SK-N-SH treated with all-trans-retinoic acid at 6 μM for 48 hours (cell line): Measurements from ENCODE around the gene ARPC1B.
A peak's percentile ranks its signal among the peaks of the same experiment; 100 is the strongest.
"Not testable (repeated sequence)": the region's sequence is repeated elsewhere in the genome, so short reads cannot be mapped to it uniquely, and the experiment has no call there.

Experiments used
- ATAC-seq: fragments of 200-7000 bp; cut with Tn5 transposase; 3 replicates; pipeline ENCODE4 v1.9.1; 2020; ENCODE audit warnings: mild to moderate bottlenecking, moderate library complexity
- BACH2 ChIP-seq: fragments of 250-450 bp; sonication (Bioruptor Pico); IDR thresholded peaks from 2 replicates; pipeline ENCODE4 v1.9.0; 2021; ENCODE audit warnings: mild to moderate bottlenecking, borderline replicate concordance
- CREB5 ChIP-seq: fragments of 250-450 bp; sonication (Bioruptor Pico); IDR thresholded peaks from 2 replicates; pipeline ENCODE4 v1.5.1; 2020; ENCODE audit warnings: low read depth, mild to moderate bottlenecking, moderate library complexity
- CSDC2 ChIP-seq: fragments of 250-450 bp; sonication (Bioruptor Pico); IDR thresholded peaks from 2 replicates; pipeline ENCODE4 v1.5.0; 2020; ENCODE audit warnings: mild to moderate bottlenecking, moderate library complexity
- CSRNP3 ChIP-seq: fragments of 250-450 bp; sonication (Bioruptor Pico); IDR thresholded peaks from 2 replicates; pipeline ENCODE4 v1.5.1; 2021; ENCODE audit warnings: mild to moderate bottlenecking, moderate library complexity
- ESRRG ChIP-seq: fragments of 250-450 bp; sonication (Bioruptor Pico); IDR thresholded peaks from 2 replicates; pipeline ENCODE4 v1.6.1; 2021; ENCODE audit warnings: mild to moderate bottlenecking
- GLIS3 ChIP-seq: fragments of 250-450 bp; sonication (Bioruptor Pico); IDR thresholded peaks from 2 replicates; pipeline ENCODE4 v1.5.0; 2020; ENCODE audit warnings: mild to moderate bottlenecking, moderate library complexity
- OSR1 ChIP-seq: fragments of 250-450 bp; sonication (Bioruptor Pico); IDR thresholded peaks from 2 replicates; pipeline ENCODE4 v1.8.0; 2022; ENCODE audit warnings: moderate library complexity, mild to moderate bottlenecking, inconsistent platforms
- POU6F1 ChIP-seq: fragments of 250-450 bp; sonication (Bioruptor Pico); IDR thresholded peaks from 2 replicates; pipeline ENCODE4 v1.8.0; 2021; ENCODE audit warnings: low read depth, mild to moderate bottlenecking, moderate library complexity, borderline replicate concordance
- PPARA ChIP-seq: fragments of 250-450 bp; sonication (Bioruptor Pico); IDR thresholded peaks from 2 replicates; pipeline ENCODE4 v1.5.0; 2020; ENCODE audit warnings: mild to moderate bottlenecking, borderline replicate concordance
- SNAI2 ChIP-seq: fragments of 250-450 bp; sonication (Bioruptor Pico); IDR thresholded peaks from 2 replicates; pipeline ENCODE4 v1.5.0; 2020; ENCODE audit warnings: mild to moderate bottlenecking, moderate library complexity
- TCF4 ChIP-seq: fragments of 250-450 bp; sonication (Bioruptor Pico); IDR thresholded peaks from 2 replicates; pipeline ENCODE4 v1.8.0; 2021; ENCODE audit warnings: mild to moderate bottlenecking, moderate library complexity, borderline replicate concordance
- TSHZ2 ChIP-seq: fragments of 250-450 bp; sonication (Bioruptor Pico); IDR thresholded peaks from 2 replicates; pipeline ENCODE4 v1.5.0; 2020; ENCODE audit warnings: mild to moderate bottlenecking, moderate library complexity
- ZFP3 ChIP-seq: fragments of 250-450 bp; sonication (Bioruptor Pico); IDR thresholded peaks from 2 replicates; pipeline ENCODE4 v1.5.0; 2020; ENCODE audit warnings: mild to moderate bottlenecking, moderate library complexity
- ZFP30 ChIP-seq: fragments of 450-650 bp; formaldehyde crosslinking; IDR thresholded peaks from 2 replicates; pipeline ENCODE4 v1.5.0; 2022; ENCODE audit warnings: mild to moderate bottlenecking, moderate library complexity
- ZNF70 ChIP-seq: fragments of 450-650 bp; formaldehyde crosslinking; IDR thresholded peaks from 2 replicates; pipeline ENCODE4 v1.5.0; 2020; ENCODE audit warnings: mild to moderate bottlenecking, moderate library complexity
- ZNF8 ChIP-seq: fragments of 450-650 bp; formaldehyde crosslinking; IDR thresholded peaks from 2 replicates; pipeline ENCODE4 v1.5.0; 2020; ENCODE audit warnings: mild to moderate bottlenecking, moderate library complexity

The ARPC1B gene

GRCh38 chr7:99429756-99430155 lies 55.2 kb downstream of the ARPC1B start:
- TF ChIP-seq ZNF70 (CRISPR knock-in tag) (no peak), ZFP30 (CRISPR knock-in tag) (no peak), ZFP3 (CRISPR knock-in tag) (no peak), GLIS3 (no peak), TCF4 (CRISPR knock-in tag) (no peak), POU6F1 (CRISPR knock-in tag) (no peak), TSHZ2 (CRISPR knock-in tag) (no peak), PPARA (no peak), ESRRG (CRISPR knock-in tag) (no peak), SNAI2 (CRISPR knock-in tag) (no peak)
- no peak; the same call in 2 of the 3 replicates for ATAC-seq

GRCh38 chr7:99431756-99432540 lies 57.4 kb downstream of the ARPC1B start:
- ATAC-seq = not testable (repeated sequence)

GRCh38 chr7:99433158-99433557 lies 58.6 kb downstream of the ARPC1B start:
- no peak for TF ChIP-seq BACH2
- TF ChIP-seq CREB5 (CRISPR knock-in tag) = no peak
- TF ChIP-seq ZNF8 = no peak
- TF ChIP-seq TSHZ2 (CRISPR knock-in tag) = no peak
- TF ChIP-seq OSR1 (CRISPR knock-in tag) = no peak
- TF ChIP-seq, all 23 proteins: peak for 0
- ATAC-seq = no peak

- ATAC-seq = peak; percentile 41
Observed at GRCh38 chr7:99437946-99438572, 63.5 kb downstream of the ARPC1B start.

More at GRCh38 chr7:99437946-99438572, 63.5 kb downstream of the ARPC1B start:
- no peak for TF ChIP-seq GLIS3
- TF ChIP-seq POU6F1 (CRISPR knock-in tag) = no peak
- TF ChIP-seq BACH2 = no peak
- TF ChIP-seq CSRNP3 (CRISPR knock-in tag) = no peak
- no peak for TF ChIP-seq SNAI2 (CRISPR knock-in tag)
- TF ChIP-seq ESRRG (CRISPR knock-in tag) = no peak
- no peak for TF ChIP-seq CSDC2
- TF ChIP-seq ZNF70 (CRISPR knock-in tag) = no peak
